HG03520 (cell line): Measurements from ENCODE around the gene PPP1R7.
"Not testable (repeated sequence)": the region's sequence is repeated elsewhere in the genome, so short reads cannot be mapped to it uniquely, and the experiment has no call there.

Experiments
- ATAC-seq: cut with Tn5 transposase; IDR thresholded peaks from one replicate; pipeline ENCODE4 v1.9.1; 2021; ENCODE audit warnings: mild to moderate bottlenecking, moderate library complexity; ENCODE audit not compliant: unreplicated experiment

Gene PPP1R7

GRCh38 chr2:241191081-241191480, 40.8 kb downstream of the PPP1R7 start:
- no peak for ATAC-seq

- ATAC-seq = no peak
Measured at GRCh38 chr2:241193271-241193670, 43.0 kb downstream of the PPP1R7 start.

- ATAC-seq = no peak
Measured at GRCh38 chr2:241194811-241195210, 44.5 kb downstream of the PPP1R7 start.

GRCh38 chr2:241195506-241196130, 45.4 kb downstream of the PPP1R7 start:
- ATAC-seq = no peak

GRCh38 chr2:241197246-241197645, 47.0 kb downstream of the PPP1R7 start:
- not testable (repeated sequence) for ATAC-seq

- ATAC-seq = no peak
Measured at GRCh38 chr2:241197947-241198346, 47.7 kb downstream of the PPP1R7 start.

GRCh38 chr2:241198381-241199279, 48.4 kb downstream of the PPP1R7 start:
- ATAC-seq = no peak

- no peak for ATAC-seq
Measured at GRCh38 chr2:241199286-241199685, 49.0 kb downstream of the PPP1R7 start.

GRCh38 chr2:241199897-241200821, 49.9 kb downstream of the PPP1R7 start:
- no peak for ATAC-seq

- no peak for ATAC-seq
Measured at GRCh38 chr2:241200822-241201395, 50.6 kb downstream of the PPP1R7 start.

- no peak for ATAC-seq
Measured at GRCh38 chr2:241201445-241202267, 51.4 kb downstream of the PPP1R7 start.

GRCh38 chr2:241202268-241202585, 52.0 kb downstream of the PPP1R7 start:
- no peak for ATAC-seq

- no peak for ATAC-seq
Measured at GRCh38 chr2:241202681-241203080, 52.4 kb downstream of the PPP1R7 start.

GRCh38 chr2:241203218-241204009, 53.1 kb downstream of the PPP1R7 start:
- no peak for ATAC-seq

GRCh38 chr2:241204010-241204384, 53.7 kb downstream of the PPP1R7 start:
- ATAC-seq = no peak

- ATAC-seq = no peak
Measured at GRCh38 chr2:241204490-241204889, 54.2 kb downstream of the PPP1R7 start.

- ATAC-seq = no peak
Measured at GRCh38 chr2:241205086-241205485, 54.8 kb downstream of the PPP1R7 start.

GRCh38 chr2:241207151-241207550, 56.9 kb downstream of the PPP1R7 start:
- ATAC-seq = no peak

- ATAC-seq = no peak
Measured at GRCh38 chr2:241207641-241208040, 57.4 kb downstream of the PPP1R7 start.
